HCT116 (cell line): Measurements from ENCODE around the gene S1PR3.

ENCODE experiments used
- EZH2phosphoT487 ChIP-seq: fragments of 200-600 bp; IDR thresholded peaks from 2 replicates; pipeline ENCODE4 v1.6.1; 2018; ENCODE audit warnings: antibody characterized with exemption, borderline replicate concordance
- REST ChIP-seq: IDR thresholded peaks from 2 replicates; pipeline ENCODE4 v1.6.1; 2012; ENCODE audit warnings: low read depth

GRCh38 chr9:88988796-88989641 lies 2.2 kb upstream of the S1PR3 start:
- TF ChIP-seq EZH2phosphoT487 (no peak), REST (no peak)
